ENCODE data around the gene ELMO1.

GRCh38 chr7:36854652-36855051 is 594.0 kb downstream of the ELMO1 start:
- TF ChIP-seq CTCF (IDR thresholded peaks at IDR 0.05; ENCODE audit: poor library complexity) (no peak), EZH2phosphoT487 (IDR thresholded peaks at IDR 0.05; ENCODE audit: low read depth, severe bottlenecking, unreplicated experiment) (no peak)

All from hepatocyte (in vitro differentiated cells).